GM18526 (cell line): ENCODE results near the gene IBSP.

Source experiments
- POLR2A ChIP-seq: IDR thresholded peaks from 3 replicates; pipeline ENCODE4 v1.6.1; 2011; ENCODE audit not compliant: insufficient read length; ENCODE audit errors: extremely low read depth

IBSP gene

DNA sequence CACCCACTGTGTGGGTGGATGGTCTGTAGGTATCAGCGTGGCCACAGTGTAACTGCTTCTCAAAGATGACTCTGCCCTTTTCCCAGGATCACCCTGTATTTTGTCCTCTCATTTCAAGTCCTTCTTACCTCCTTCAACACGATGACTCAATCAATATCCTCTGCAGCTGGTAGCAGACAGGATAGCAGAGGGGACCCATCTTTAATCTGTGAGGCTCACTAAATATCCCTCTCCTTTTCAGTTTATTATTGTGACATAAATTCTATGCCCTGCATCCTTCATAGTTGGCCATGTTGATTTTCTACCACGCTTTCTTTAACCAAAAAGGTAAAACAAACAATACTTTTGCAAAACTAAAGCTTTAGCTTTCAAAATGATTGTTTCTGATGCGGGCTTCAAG is 23.8 kb downstream of the IBSP start:
- TF ChIP-seq POLR2A = no peak

- no peak for TF ChIP-seq POLR2A
Observed at GRCh38 chr4:87823724-87824123, 24.4 kb downstream of the IBSP start.

- TF ChIP-seq POLR2A = no peak
Observed at GRCh38 chr4:87824352-87824751, 25.0 kb downstream of the IBSP start.

DNA sequence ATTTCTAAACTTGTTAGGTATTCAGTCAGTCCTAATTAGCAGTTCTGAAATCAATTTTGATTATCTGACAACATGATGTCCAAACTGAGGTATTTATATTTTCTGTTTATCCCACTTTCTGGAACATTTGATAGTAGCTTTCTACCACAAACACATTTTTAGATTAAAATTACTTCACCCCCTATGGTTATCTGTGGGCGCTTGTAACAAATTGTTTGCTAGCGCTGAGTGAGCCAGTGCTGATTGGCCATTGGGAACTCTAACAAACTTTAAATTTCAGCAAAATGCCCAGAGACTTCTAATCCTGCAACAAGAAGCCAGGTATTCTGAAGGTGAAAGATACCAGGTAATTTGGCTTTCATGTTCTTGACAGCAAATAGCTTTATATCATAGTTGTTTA is 33.3 kb downstream of the IBSP start, which contains the start of gene MEPE:
MEPE (plus strand) TSS at position 301 of the 400 bp plus-strand sequence. CDS start 1,746 bp downstream, outside the sequence.
- no peak for TF ChIP-seq POLR2A

DNA sequence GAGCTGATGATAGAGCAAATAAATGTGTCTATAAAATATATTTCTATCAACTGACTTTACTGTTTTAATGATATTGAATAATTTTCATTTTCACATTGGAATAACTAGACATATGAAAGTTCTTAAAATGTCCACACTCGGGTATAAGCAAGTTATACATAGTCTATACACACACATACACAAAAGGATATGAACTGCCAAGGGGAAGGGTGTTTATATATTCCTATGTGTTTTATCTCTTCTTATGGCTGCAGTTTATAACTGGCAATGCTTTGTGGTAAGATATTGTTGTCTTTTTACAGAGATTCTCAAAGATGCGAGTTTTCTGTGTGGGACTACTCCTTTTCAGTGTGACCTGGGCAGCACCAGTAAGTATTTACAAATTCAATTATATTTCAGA is 35.0 kb downstream of the IBSP start:
- TF ChIP-seq POLR2A = no peak

GRCh38 chr4:87835197-87835596 is 35.8 kb downstream of the IBSP start:
- no peak for TF ChIP-seq POLR2A

GRCh38 chr4:87835743-87836142 is 36.4 kb downstream of the IBSP start:
- TF ChIP-seq POLR2A = no peak

GRCh38 chr4:87838205-87838604 is 38.9 kb downstream of the IBSP start:
- no peak for TF ChIP-seq POLR2A

DNA sequence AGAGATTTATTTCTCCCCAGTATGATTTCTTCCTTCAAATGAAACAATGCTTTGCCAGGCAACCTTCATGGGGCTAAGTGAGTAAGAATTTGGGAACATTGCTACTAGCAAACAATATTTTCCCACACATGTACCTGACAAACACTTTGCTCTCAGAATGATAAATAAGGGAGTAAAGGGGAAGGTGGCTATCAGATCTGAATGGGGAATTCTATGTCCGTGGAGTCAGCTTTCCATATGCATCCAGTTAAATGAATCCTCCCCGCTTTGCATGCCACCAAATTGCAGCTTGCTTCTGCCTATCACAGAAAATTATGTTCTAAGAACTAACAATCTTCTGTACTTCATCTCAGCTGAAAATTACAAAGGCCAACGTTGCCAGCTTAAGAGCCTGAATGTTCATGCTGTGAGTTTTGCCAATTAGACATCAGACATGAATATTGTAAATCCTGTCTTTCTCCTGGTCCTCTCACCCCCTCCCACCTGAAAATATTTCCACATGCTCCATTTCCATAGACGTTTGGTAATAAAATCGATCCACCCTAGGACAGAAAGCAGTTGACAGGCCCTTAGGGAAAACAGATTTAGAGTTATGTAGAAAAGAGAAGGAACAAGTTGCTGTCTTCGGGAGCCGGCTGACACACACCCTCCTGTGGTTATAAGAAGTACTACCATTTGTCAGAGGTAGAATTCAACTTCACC is 39.7 kb downstream of the IBSP start:
- TF ChIP-seq POLR2A = no peak

GRCh38 chr4:87839592-87839946 is 40.2 kb downstream of the IBSP start:
- TF ChIP-seq POLR2A = no peak

- no peak for TF ChIP-seq POLR2A
Observed at GRCh38 chr4:87840149-87840548, 40.8 kb downstream of the IBSP start.

DNA sequence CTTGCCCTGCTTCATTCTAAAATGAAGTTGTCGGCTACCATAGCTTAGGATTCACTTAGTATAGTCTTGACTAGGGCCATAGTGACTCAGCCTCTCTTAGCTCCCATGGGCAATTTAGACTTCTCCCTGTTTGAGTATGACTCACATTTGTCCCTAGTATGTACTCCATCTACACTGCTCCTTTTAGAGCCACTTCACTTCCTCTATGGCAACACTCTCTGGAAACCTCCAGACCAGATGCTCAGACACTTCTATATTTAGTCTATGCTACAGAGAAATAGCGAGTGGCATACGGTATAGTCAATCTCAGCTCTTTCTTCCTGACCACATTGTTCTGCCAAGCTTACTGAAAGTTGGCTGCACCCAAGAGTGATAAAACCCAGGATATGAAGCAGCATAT is 44.6 kb downstream of the IBSP start:
- TF ChIP-seq POLR2A = no peak

GRCh38 chr4:87844452-87844851 is 45.1 kb downstream of the IBSP start:
- no peak for TF ChIP-seq POLR2A

DNA sequence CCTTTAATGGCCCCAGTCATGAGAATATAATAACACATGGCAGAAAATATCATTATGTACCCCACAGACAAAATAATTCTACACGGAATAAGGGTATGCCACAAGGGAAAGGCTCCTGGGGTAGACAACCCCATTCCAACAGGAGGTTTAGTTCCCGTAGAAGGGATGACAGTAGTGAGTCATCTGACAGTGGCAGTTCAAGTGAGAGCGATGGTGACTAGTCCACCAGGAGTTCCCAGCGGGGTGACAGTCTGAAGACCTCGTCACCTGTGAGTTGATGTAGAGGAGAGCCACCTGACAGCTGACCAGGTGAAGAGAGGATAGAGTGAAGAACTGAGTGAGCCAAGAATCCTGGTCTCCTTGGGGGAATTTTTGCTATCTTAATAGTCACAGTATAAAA is 46.9 kb downstream of the IBSP start:
- no peak for TF ChIP-seq POLR2A

GRCh38 chr4:87848622-87849351 is 49.4 kb downstream of the IBSP start:
- no peak for TF ChIP-seq POLR2A

DNA sequence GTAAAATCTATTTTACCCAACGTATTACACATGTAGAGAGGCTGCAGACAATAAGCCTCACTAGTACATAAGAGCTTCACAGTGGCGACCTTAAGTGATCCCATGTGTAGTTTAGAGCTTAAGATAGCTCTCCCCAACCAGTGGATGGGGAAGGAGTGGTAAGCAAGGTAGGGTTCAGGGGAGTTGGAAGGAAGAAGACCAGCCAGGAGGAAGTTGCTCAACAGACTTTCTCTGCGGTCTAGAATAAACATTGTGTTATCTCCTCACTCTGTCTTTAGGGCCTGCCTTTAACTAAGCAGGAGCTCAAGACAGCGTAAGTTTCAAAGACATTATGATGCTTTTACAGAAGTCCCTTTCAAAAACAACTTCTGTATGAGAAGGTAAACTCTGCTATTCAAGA is 50.3 kb downstream of the IBSP start:
- TF ChIP-seq POLR2A = no peak

GRCh38 chr4:87851332-87851731 is 52.0 kb downstream of the IBSP start:
- TF ChIP-seq POLR2A = no peak
